Peyer's patch (tissue), 4 donors: ENCODE data around the gene ARFGAP3. TPM values are rescaled to one million over a fixed set of nuclear protein-coding genes. Genes with fewer than 3 reads are reported as not detected.

Experiments used
- DNase-seq, 3 donors: peaks; one replicate each; pipeline ENCODE4 v3.0.0-alpha.2; 2017 to 2019
- H3K27ac ChIP-seq, 4 donors: fragments of 200-600 bp; sonication (generic); one replicate each; pipeline ENCODE4 v1.5.1; 2016 to 2019
- H3K27me3 ChIP-seq, 2 donors: fragments of 200-600 bp; sonication (generic); one replicate each; pipeline ENCODE4 v1.5.1; 2019
- H3K36me3 ChIP-seq, 3 donors: fragments of 200-600 bp; sonication (generic); one replicate each; pipeline ENCODE4 v1.5.1; 2016 to 2019
- H3K4me1 ChIP-seq, 4 donors: fragments of 200-600 bp; sonication (generic); one replicate each; pipeline ENCODE4 v1.5.1; 2016 to 2019
- H3K4me3 ChIP-seq, 4 donors: fragments of 200-600 bp; sonication (generic); 1 replicate in 3 of 4; 2 replicates in 1 of 4; pipeline ENCODE4 v1.5.1; 2016 to 2019; ENCODE audit warnings: mild to moderate bottlenecking in 1 of 4
- H3K9me3 ChIP-seq, 4 donors: fragments of 200-600 bp; sonication (generic); one replicate each; pipeline ENCODE4 v1.5.1; 2016 to 2019; ENCODE audit warnings: mild to moderate bottlenecking in 1 of 4
- CTCF ChIP-seq, 6 experiments: fragments of 450-650 bp in 4 of 6; fragments of 200-600 bp in 2 of 6; sonication (generic) in 1 of 6; IDR thresholded peaks; one replicate each; pipeline ENCODE4 v1.5.1; 2017 to 2019; ENCODE audit warnings: antibody characterized with exemption in 6 of 6, mild to moderate bottlenecking in 3 of 6, moderate library complexity in 1 of 6
- POLR2A ChIP-seq, 2 donors: fragments of 450-650 bp; IDR thresholded peaks; one replicate each; pipeline ENCODE4 v1.5.1; 2017; ENCODE audit warnings: antibody characterized with exemption in 2 of 2, mild to moderate bottlenecking in 2 of 2, moderate library complexity in 2 of 2
- total RNA-seq, 4 donors: library from RNA; depleted of rRNA; stranded (reverse); fragments of >200 nt; gene quantifications; one replicate each; pipeline ENCODE4 v1.1.0, GENCODE V29; 2016

Gene ARFGAP3
- total RNA-seq, 4 donors from 2014 or later, result 31.4 to 87.0 (median 57.8) TPM

GRCh38 chr22:42797011-42797410 lies 60.1 kb downstream of the ARFGAP3 start:
- Histone ChIP-seq H3K4me1 (no peaks in the 10 kb centered on the region), H3K4me3 (no peak overlapping the region), H3K9me3 (no peaks in the 10 kb centered on the region), H3K27ac (no peak overlapping the region), H3K36me3 (peaks cover 0 to 56% (median 0%) of the 10 kb centered on the region in 3 donors), H3K27me3 (no peaks in the 10 kb centered on the region)
- no peak for DNase-seq
- TF ChIP-seq CTCF (IDR thresholded peaks at IDR 0.05), result no peak
- no peak for TF ChIP-seq POLR2A (IDR thresholded peaks at IDR 0.05)

GRCh38 chr22:42796081-42796480 lies 61.0 kb downstream of the ARFGAP3 start:
- DNase-seq, result peak in 1 of 3 donors; percentile 35
- H3K4me1 ChIP-seq, result no peaks in the 10 kb centered on the region
- TF ChIP-seq POLR2A (IDR thresholded peaks at IDR 0.05), result no peak
- TF ChIP-seq CTCF (IDR thresholded peaks at IDR 0.05), result no peak
- H3K9me3 ChIP-seq, result no peaks in the 10 kb centered on the region
- peaks cover 0 to 46% (median 0%) of the 10 kb centered on the region in 3 donors for H3K36me3 ChIP-seq
- H3K27ac ChIP-seq, result no peak overlapping the region
- H3K27me3 ChIP-seq, result no peaks in the 10 kb centered on the region
- no peak overlapping the region for H3K4me3 ChIP-seq

- peaks cover 0 to 35% (median 0%) of the 10 kb centered on the region in 3 donors for H3K36me3 ChIP-seq
- H3K27ac ChIP-seq, result no peak overlapping the region
- H3K4me3 ChIP-seq, result no peak overlapping the region
- H3K27me3 ChIP-seq, result no peaks in the 10 kb centered on the region
- no peaks in the 10 kb centered on the region for H3K9me3 ChIP-seq
- DNase-seq, result no peak
- TF ChIP-seq CTCF (IDR thresholded peaks at IDR 0.05), result no peak
- TF ChIP-seq POLR2A (IDR thresholded peaks at IDR 0.05), result no peak
- no peaks in the 10 kb centered on the region for H3K4me1 ChIP-seq
Measured at GRCh38 chr22:42794551-42795510, 62.2 kb downstream of the ARFGAP3 start.

GRCh38 chr22:42793848-42794405 lies 63.1 kb downstream of the ARFGAP3 start:
- no peak for TF ChIP-seq CTCF (IDR thresholded peaks at IDR 0.05)
- TF ChIP-seq POLR2A (IDR thresholded peaks at IDR 0.05), result no peak
- no peaks in the 10 kb centered on the region for H3K27me3 ChIP-seq
- H3K4me3 ChIP-seq, result no peak overlapping the region
- no peak for DNase-seq
- H3K27ac ChIP-seq, result no peak overlapping the region
- no peaks in the 10 kb centered on the region for H3K4me1 ChIP-seq
- H3K9me3 ChIP-seq, result no peaks in the 10 kb centered on the region
- H3K36me3 ChIP-seq, result peaks cover 0 to 26% (median 0%) of the 10 kb centered on the region in 3 donors

GRCh38 chr22:42792909-42793847 lies 63.9 kb downstream of the ARFGAP3 start:
- Histone ChIP-seq H3K27ac (no peak overlapping the region), H3K4me3 (no peak overlapping the region), H3K27me3 (no peaks in the 10 kb centered on the region), H3K36me3 (peaks cover 0 to 18% (median 0%) of the 10 kb centered on the region in 3 donors), H3K9me3 (no peaks in the 10 kb centered on the region), H3K4me1 (no peaks in the 10 kb centered on the region)
- TF ChIP-seq POLR2A (IDR thresholded peaks at IDR 0.05), result no peak
- no peak for DNase-seq
